SK-N-MC (cell line): ENCODE results near the gene NCOA3.
A peak's percentile ranks its signal among the peaks of the same experiment; 100 is the strongest.

Experiments used
- DNase-seq: peaks from one replicate; pipeline ENCODE4 v3.0.0-alpha.2; 2011; ENCODE audit warnings: low read depth, low spot score
- H3K27ac ChIP-seq: fragments of 200-600 bp; sonication (generic); 2 replicates; pipeline ENCODE4 v1.5.1; 2016; ENCODE audit warnings: mixed run types
- H3K36me3 ChIP-seq: fragments of 200-600 bp; sonication (generic); 2 replicates; pipeline ENCODE4 v1.6.1; 2017; ENCODE audit warnings: antibody characterized with exemption, low read length, mixed read lengths; ENCODE audit not compliant: insufficient read depth
- H3K4me3 ChIP-seq: fragments of 200-600 bp; sonication (generic); 2 replicates; pipeline ENCODE4 v1.5.1; 2016
- H3K9ac ChIP-seq: fragments of 200-600 bp; sonication (generic); 2 replicates; pipeline ENCODE4 v1.8.0; 2017; ENCODE audit warnings: mixed run types, mixed read lengths; ENCODE audit not compliant: insufficient read length
- H3K9me3 ChIP-seq: fragments of 200-600 bp; sonication (generic); 2 replicates; pipeline ENCODE4 v1.6.1; 2017; ENCODE audit warnings: low read depth, mild to moderate bottlenecking, antibody characterized with exemption, low read length, moderate library complexity, mixed read lengths
- EZH2 ChIP-seq: fragments of 200-600 bp; sonication (generic); IDR thresholded peaks from one replicate; pipeline ENCODE4 v1.6.1; 2017; ENCODE audit warnings: antibody characterized with exemption
- FOXP2 ChIP-seq: optimal IDR thresholded peaks from 2 replicates; pipeline ENCODE3; 2011; ENCODE audit warnings: mild to moderate bottlenecking, moderate library complexity; ENCODE audit not compliant: insufficient read depth; ENCODE audit errors: extremely low read length, control extremely low read depth
- POLR2AphosphoS5 ChIP-seq: IDR thresholded peaks from 2 replicates; pipeline ENCODE4 v1.6.1; 2012; ENCODE audit warnings: mild to moderate bottlenecking, low read depth, low read length, borderline replicate concordance

NCOA3 gene

DNA sequence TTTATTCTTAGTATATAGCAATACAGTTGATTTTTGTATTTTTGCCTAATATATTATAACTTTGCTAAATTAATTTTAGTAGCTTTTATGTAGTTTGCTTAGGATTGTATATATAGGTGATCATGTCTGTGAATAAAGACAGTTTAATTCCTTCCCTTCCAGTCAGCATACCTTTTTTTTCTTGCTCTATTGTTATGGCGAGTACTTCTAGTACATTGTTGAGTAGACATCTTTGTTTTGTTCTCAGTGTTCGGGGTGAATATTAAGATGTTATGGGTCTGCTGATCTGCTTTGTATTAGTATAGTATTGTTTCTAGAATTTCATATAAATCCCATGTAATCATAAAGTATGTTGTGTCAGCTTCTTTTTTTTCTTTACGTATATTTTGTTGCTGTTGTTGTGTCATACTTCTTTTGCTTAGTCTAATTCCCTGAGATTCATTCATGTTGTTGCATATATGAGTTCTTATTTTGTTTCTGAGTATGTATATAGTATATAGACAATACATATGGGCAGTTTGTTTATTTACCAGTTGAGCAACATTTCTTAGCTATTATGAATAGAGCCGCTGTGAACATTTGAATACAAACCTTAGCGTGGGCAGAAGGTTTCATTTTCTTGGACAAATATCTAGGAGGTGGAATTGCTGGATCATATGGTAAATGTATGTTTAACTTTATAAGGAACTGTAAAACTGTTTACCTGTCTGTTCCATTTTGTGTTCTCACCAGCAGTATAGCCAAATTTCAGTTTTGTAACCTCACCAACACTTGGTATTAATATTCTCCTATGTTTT is 25.5 kb downstream of the NCOA3 start:
- TF ChIP-seq EZH2 (no peak), FOXP2 (no peak), POLR2AphosphoS5 (no peak)
- no peaks in the 10 kb centered on the region for H3K9me3 ChIP-seq
- H3K9ac ChIP-seq: no peak overlapping the region
- no peak overlapping the region for H3K27ac ChIP-seq
- no peaks in the 10 kb centered on the region for H3K36me3 ChIP-seq
- DNase-seq: no peak
- no peak overlapping the region for H3K4me3 ChIP-seq

- H3K36me3 ChIP-seq: no peaks in the 10 kb centered on the region
- no peak for TF ChIP-seq FOXP2
- no peak for TF ChIP-seq EZH2
- no peak for TF ChIP-seq POLR2AphosphoS5
- peak; percentile 32 for DNase-seq
- no peak overlapping the region for H3K4me3 ChIP-seq
- H3K27ac ChIP-seq: peak overlapping the region; percentile 48; the same call in 1 of the 2 replicates
- H3K9ac ChIP-seq: no peak overlapping the region
- H3K9me3 ChIP-seq: no peaks in the 10 kb centered on the region
Measured at GRCh38 chr20:47529840-47530239, 28.2 kb downstream of the NCOA3 start.

GRCh38 chr20:47531458-47531857 is 29.8 kb downstream of the NCOA3 start:
- DNase-seq: no peak
- TF ChIP-seq FOXP2 (no peak), EZH2 (no peak), POLR2AphosphoS5 (no peak)
- Histone ChIP-seq H3K27ac (no peak overlapping the region), H3K36me3 (no peaks in the 10 kb centered on the region), H3K4me3 (no peak overlapping the region), H3K9me3 (no peaks in the 10 kb centered on the region), H3K9ac (no peak overlapping the region)

GRCh38 chr20:47532002-47532401 is 30.3 kb downstream of the NCOA3 start:
- TF ChIP-seq FOXP2: no peak
- TF ChIP-seq EZH2: no peak
- no peak for TF ChIP-seq POLR2AphosphoS5
- H3K9me3 ChIP-seq: no peaks in the 10 kb centered on the region

DNA sequence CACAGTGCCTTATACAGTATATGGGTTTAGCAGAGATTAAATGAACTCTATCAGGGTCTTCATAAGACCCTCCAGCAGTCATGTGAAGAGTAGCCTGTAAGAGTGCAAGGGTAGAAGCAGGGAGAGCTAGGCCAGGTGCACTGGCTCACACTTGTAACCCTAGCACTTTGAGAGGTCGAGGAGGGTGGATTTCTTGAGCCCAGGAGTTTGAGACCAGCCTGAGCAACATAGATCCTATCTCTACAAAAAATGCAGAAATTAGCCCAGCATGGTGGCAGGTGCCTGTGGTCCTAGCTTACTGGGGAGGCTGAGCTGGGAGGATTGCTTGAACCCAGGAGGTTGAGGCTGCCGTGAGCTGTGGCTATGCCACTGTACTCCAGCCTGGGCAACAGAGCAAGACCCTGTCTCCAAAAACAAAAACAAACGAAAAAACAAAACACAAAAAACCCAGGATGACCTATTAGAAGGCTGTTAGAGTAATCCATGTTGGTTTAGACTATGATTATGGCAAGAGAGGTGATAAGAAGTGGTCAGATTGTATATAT is 31.9 kb downstream of the NCOA3 start:
- no peaks in the 10 kb centered on the region for H3K36me3 ChIP-seq
- H3K4me3 ChIP-seq: no peak overlapping the region
- H3K27ac ChIP-seq: no peak overlapping the region
- no peak for DNase-seq
- TF ChIP-seq POLR2AphosphoS5: no peak
- no peak for TF ChIP-seq EZH2
- no peak for TF ChIP-seq FOXP2
- H3K9ac ChIP-seq: no peak overlapping the region
- H3K9me3 ChIP-seq: no peaks in the 10 kb centered on the region

More at GRCh38 chr20:47532002-47532401, 30.3 kb downstream of the NCOA3 start:
- Histone ChIP-seq H3K4me3 (no peak overlapping the region), H3K36me3 (no peaks in the 10 kb centered on the region), H3K9ac (no peak overlapping the region), H3K27ac (no peak overlapping the region)
- DNase-seq: no peak

DNA sequence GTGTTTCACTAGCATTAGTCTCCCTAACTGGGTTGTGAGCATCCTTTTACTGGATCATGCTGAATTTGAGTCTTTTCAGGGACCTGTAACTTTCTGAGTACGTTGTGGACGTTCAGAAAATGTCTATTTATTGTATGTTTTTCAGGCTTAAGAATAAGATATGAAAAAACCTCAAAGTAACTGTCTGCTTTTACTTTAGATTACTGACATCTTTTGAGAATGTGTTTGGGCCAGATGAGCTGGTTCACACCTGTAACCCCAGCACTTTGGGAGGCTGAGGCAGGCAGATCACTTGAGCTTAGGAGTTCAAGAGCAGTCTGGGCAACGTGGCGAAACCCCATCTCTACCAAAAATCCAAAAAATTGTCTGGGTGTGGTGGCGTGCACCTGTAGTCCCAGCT is 32.7 kb downstream of the NCOA3 start:
- no peak for TF ChIP-seq FOXP2
- TF ChIP-seq EZH2: no peak
- TF ChIP-seq POLR2AphosphoS5: no peak
- no peak overlapping the region for H3K27ac ChIP-seq
- DNase-seq: no peak
- no peaks in the 10 kb centered on the region for H3K9me3 ChIP-seq
- no peak overlapping the region for H3K4me3 ChIP-seq
- H3K9ac ChIP-seq: no peak overlapping the region
- no peaks in the 10 kb centered on the region for H3K36me3 ChIP-seq

GRCh38 chr20:47535088-47535487 is 33.4 kb downstream of the NCOA3 start:
- Histone ChIP-seq H3K27ac (no peak overlapping the region), H3K9ac (no peak overlapping the region), H3K36me3 (no peaks in the 10 kb centered on the region), H3K9me3 (no peaks in the 10 kb centered on the region), H3K4me3 (no peak overlapping the region)
- TF ChIP-seq EZH2 (no peak), FOXP2 (no peak), POLR2AphosphoS5 (no peak)
- DNase-seq: no peak

- Histone ChIP-seq H3K4me3 (no peak overlapping the region), H3K9me3 (no peaks in the 10 kb centered on the region), H3K9ac (no peak overlapping the region), H3K36me3 (no peaks in the 10 kb centered on the region), H3K27ac (no peak overlapping the region)
- DNase-seq: no peak
- TF ChIP-seq EZH2 (no peak), POLR2AphosphoS5 (no peak)
Measured at GRCh38 chr20:47535994-47536393, 34.3 kb downstream of the NCOA3 start.
